Measurements from ENCODE around the gene KCNK16. TPM values are rescaled to one million over a fixed set of nuclear protein-coding genes. Genes with fewer than 3 reads are reported as not detected.

KCNK16 gene
- total RNA-seq, 1 experiment from 2014 or later = not detected

DNA sequence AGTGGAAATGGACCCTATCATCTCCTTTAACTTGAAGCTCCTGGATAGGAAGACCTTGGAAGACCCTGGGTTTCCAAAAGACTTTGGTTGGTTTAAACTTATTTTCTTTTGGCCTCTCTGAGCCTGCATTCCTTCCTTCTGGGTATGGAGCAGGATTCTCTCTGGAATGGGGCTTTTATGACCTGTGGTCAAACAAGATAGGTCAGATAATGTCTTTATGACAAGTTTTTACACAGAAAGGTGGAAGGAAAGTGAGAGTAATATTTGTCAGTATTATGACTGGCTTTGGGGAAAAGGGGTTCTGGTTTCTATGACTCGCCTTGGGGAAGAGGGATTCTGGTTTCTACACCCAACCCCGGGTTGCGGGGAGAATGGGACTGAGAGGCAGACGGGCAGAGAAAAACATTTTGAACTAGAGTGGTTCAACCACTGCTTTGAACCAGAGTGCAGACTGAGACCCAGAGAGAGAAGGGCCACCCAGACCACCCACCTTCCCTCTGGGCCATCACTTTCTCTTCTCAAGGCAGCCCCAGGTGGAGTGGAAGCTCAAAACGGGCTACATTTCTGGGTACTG, 55.6 kb downstream of the KCNK16 start:
- TF ChIP-seq POLR2AphosphoS5 (IDR thresholded peaks at IDR 0.05; ENCODE audit: low read depth, low read length) (no peak), CTCF (IDR thresholded peaks at IDR 0.05) (no peak), TCF7L2 (IDR thresholded peaks at IDR 0.05; ENCODE audit: low read depth, low read length) (no peak), SIN3A (IDR thresholded peaks at IDR 0.05; ENCODE audit: borderline replicate concordance, insufficient read depth, low read depth, low read length) (no peak)
- TF ChIP-seq, protein P1, sequence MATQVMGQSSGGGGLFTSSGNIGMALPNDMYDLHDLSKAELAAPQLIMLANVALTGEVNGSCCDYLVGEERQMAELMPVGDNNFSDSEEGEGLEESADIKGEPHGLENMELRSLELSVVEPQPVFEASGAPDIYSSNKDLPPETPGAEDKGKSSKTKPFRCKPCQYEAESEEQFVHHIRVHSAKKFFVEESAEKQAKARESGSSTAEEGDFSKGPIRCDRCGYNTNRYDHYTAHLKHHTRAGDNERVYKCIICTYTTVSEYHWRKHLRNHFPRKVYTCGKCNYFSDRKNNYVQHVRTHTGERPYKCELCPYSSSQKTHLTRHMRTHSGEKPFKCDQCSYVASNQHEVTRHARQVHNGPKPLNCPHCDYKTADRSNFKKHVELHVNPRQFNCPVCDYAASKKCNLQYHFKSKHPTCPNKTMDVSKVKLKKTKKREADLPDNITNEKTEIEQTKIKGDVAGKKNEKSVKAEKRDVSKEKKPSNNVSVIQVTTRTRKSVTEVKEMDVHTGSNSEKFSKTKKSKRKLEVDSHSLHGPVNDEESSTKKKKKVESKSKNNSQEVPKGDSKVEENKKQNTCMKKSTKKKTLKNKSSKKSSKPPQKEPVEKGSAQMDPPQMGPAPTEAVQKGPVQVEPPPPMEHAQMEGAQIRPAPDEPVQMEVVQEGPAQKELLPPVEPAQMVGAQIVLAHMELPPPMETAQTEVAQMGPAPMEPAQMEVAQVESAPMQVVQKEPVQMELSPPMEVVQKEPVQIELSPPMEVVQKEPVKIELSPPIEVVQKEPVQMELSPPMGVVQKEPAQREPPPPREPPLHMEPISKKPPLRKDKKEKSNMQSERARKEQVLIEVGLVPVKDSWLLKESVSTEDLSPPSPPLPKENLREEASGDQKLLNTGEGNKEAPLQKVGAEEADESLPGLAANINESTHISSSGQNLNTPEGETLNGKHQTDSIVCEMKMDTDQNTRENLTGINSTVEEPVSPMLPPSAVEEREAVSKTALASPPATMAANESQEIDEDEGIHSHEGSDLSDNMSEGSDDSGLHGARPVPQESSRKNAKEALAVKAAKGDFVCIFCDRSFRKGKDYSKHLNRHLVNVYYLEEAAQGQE (IDR thresholded peaks at IDR 0.05; ENCODE audit: insufficient read depth in 1 of 2, low read depth in 2 of 2, low read length in 1 of 2) = no peak
- ATAC-seq (no peak), DNase-seq (ENCODE audit: low read depth, low spot score) (no peak)
- intact Hi-C loops (cut with micrococcal nuclease; ENCODE audit: unreplicated experiment) = no loop called here
- in situ Hi-C loops (cut with HindIII; ENCODE audit: low pct_unique_long_range_greater_than_20kb, low sequenced_read_pairs) = no loop called here
- no peak overlapping the region for H3K4me3 ChIP-seq (ENCODE audit: low read depth in 2 of 2, low read length in 2 of 2)
- H3K9me3 ChIP-seq (ENCODE audit: control insufficient read depth, insufficient read depth, low read depth, low read length) = no peaks in the 10 kb centered on the region
- POLR2A ChIA-PET = no interaction called here
- no peaks in the 10 kb centered on the region; the same call in 1 of the 2 replicates for H3K27me3 ChIP-seq (ENCODE audit: control insufficient read depth, insufficient read depth, low read length)
- H3K36me3 ChIP-seq (ENCODE audit: control insufficient read depth, insufficient read depth, low read length) = no peaks in the 10 kb centered on the region
- no TSS peak for BruUV-seq (replicated peaks)
- no peaks in the 10 kb centered on the region for H3K4me1 ChIP-seq (ENCODE audit: control insufficient read depth, insufficient read depth, low read length)
- CTCF ChIA-PET = no interaction called here
- H3K27ac ChIP-seq (ENCODE audit: low read length) = no peak overlapping the region

DNA sequence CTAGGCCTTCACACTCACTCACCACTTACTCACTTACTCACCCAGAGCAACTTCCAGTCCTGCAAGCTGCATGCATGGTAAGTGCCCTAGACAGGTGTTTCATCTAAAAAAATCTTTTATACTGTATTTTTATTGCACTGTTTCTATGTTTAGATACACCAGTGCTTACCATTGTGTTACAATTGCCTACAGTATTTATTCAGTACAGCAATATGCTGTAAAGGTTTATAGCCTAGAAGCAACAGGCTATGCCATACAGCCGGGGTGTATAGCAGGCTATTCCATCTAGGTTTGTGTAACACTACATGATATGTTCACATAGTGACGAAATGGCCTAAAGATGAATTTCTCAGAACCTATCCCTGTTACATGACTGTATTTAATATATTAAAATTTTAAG, 56.1 kb downstream of the KCNK16 start:
- in situ Hi-C loops (cut with HindIII; ENCODE audit: low pct_unique_long_range_greater_than_20kb, low sequenced_read_pairs) (no loop called here), intact Hi-C loops (cut with micrococcal nuclease; ENCODE audit: unreplicated experiment) (no loop called here)
- Histone ChIP-seq H3K27ac (ENCODE audit: low read length) (no peak overlapping the region), H3K4me3 (ENCODE audit: low read depth in 2 of 2, low read length in 2 of 2) (no peak overlapping the region), H3K27me3 (ENCODE audit: control insufficient read depth, insufficient read depth, low read length) (no peaks in the 10 kb centered on the region; the same call in 1 of the 2 replicates), H3K4me1 (ENCODE audit: control insufficient read depth, insufficient read depth, low read length) (no peaks in the 10 kb centered on the region), H3K36me3 (ENCODE audit: control insufficient read depth, insufficient read depth, low read length) (no peaks in the 10 kb centered on the region), H3K9me3 (ENCODE audit: control insufficient read depth, insufficient read depth, low read depth, low read length) (no peaks in the 10 kb centered on the region)
- DNase-seq (ENCODE audit: low read depth, low spot score) (no peak), ATAC-seq (no peak)
- CTCF ChIA-PET = no interaction called here
- BruUV-seq (replicated peaks) = no TSS peak
- TF ChIP-seq POLR2AphosphoS5 (IDR thresholded peaks at IDR 0.05; ENCODE audit: low read depth, low read length) (no peak), SIN3A (IDR thresholded peaks at IDR 0.05; ENCODE audit: borderline replicate concordance, insufficient read depth, low read depth, low read length) (no peak), TCF7L2 (IDR thresholded peaks at IDR 0.05; ENCODE audit: low read depth, low read length) (no peak), CTCF (IDR thresholded peaks at IDR 0.05) (no peak)
- TF ChIP-seq, protein P1 (IDR thresholded peaks at IDR 0.05; ENCODE audit: insufficient read depth in 1 of 2, low read depth in 2 of 2, low read length in 1 of 2) = no peak
- POLR2A ChIA-PET = no interaction called here
